Skin of body (tissue), 2 donors: Measurements from ENCODE around the gene RAPSN. TPM values are rescaled to one million over a fixed set of nuclear protein-coding genes. Genes with fewer than 3 reads are reported as not detected.

Experiments used
- DNase-seq: peaks from one replicate; lab custom pipeline; 2025; lab: John Stamatoyannopoulos, UW
- total RNA-seq: library from RNA; depleted of rRNA; stranded (reverse); fragments of >200 nt; gene quantifications from one replicate; pipeline ENCODE4 v1.2.3, GENCODE V29; 2014

Gene RAPSN
- total RNA-seq, 1 donor from 2014 or later = 2.5 TPM

DNA sequence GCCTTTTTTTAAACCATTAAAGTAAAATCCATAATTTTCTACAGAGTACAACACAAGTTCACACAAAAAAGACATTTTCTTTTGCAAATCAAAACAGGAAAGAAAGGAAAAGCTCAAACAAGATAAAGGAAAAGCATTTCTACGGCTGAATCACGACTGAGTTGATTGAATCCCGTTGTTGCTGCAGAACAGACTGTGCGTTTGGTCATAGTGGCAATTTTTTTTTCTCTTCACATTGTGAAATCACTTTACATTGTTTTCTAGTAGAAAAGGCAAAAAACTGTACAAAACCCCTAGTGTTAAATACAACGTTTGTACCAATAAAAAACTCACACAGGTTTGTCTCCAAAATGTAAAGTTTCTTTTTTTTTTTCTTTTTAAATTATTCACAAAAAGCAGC lies 17.3 kb upstream of the RAPSN start:
- no peak for DNase-seq

GRCh38 chr11:47464483-47464882 lies 15.5 kb upstream of the RAPSN start:
- DNase-seq = no peak

GRCh38 chr11:47461876-47462275 lies 12.9 kb upstream of the RAPSN start:
- DNase-seq = no peak

DNA sequence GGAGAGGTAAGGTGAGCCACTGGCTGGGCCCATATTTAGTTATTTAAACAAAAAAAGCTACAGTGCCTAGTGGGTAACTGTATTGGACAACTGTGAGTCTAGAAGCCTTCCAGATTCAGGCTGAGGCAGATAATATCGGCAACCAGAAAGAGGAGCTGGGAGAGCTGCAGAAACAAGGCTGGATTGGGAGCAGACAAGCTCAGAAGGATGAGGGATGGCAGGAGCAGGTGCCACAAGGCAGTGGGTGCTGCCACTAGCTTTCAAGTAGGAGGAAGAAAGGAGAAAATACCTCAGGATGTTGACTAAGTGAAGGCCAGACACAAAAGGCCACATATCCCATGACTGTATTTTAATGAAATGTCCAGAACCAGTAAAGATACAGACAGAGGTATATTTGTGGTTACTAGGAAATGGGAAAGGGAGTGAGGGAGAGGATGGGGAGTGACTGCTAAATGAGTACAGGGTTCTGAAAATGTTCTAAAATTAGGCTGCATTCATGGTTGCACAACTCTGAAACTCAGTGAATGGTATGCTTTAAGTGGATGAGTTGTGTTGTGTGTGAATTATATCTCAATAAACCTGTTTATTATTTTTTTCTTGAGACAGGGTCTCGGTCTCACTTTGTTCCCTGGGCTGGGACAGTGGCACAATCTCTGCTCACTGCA lies 11.8 kb upstream of the RAPSN start:
- no peak for DNase-seq

- DNase-seq = peak; percentile 29
Observed at GRCh38 chr11:47454258-47454671, 5.3 kb upstream of the RAPSN start.

GRCh38 chr11:47453365-47453764 lies 4.4 kb upstream of the RAPSN start:
- DNase-seq = no peak

GRCh38 chr11:47451990-47452389 lies 3.1 kb upstream of the RAPSN start:
- no peak for DNase-seq

- DNase-seq = no peak
Observed at GRCh38 chr11:47451436-47451835, 2.5 kb upstream of the RAPSN start.

DNA sequence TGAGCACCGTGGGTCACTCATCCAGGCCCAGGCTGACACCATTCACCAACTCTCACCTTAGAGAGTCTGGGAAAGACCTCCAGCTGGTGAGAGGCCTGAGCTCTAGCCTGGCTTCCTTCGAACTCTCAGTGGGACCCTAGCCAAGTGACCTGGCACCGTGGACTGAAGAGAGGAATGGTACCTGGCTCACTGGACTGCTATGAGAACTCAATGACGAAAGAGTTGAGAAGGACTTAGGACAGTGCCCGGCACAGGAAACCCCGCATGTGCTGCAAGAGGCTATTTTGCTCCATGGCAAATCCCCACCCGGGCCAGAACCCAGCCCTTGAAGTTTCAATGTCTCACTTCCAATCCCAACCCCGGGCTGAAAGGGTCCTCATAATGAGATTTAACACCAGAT lies 605 bp upstream of the RAPSN start:
- DNase-seq = no peak

DNA sequence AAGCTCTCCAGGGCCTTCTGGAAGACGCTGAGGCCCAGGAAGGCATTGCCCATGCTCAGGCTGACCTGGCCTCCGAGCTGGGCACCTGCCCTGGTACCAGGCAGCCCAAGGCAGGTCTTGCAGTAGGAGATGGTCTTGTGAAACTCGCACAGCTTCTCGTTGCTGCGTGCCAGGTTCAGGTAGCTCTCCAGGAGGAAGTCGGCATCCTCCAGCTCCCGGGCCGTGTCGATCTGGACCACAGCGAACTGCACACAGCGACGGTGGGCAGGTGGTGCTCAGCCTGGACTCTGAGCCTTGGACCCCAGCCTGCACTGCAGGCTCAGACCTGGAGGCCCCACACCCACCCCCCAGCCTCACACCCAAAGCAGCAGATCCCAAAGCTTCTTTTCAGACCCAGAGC lies 1.0 kb downstream of the RAPSN start:
- DNase-seq = no peak

- no peak for DNase-seq
Observed at GRCh38 chr11:47446833-47447232, 2.1 kb downstream of the RAPSN start.

- no peak for DNase-seq
Observed at GRCh38 chr11:47445840-47446239, 3.1 kb downstream of the RAPSN start.

DNA sequence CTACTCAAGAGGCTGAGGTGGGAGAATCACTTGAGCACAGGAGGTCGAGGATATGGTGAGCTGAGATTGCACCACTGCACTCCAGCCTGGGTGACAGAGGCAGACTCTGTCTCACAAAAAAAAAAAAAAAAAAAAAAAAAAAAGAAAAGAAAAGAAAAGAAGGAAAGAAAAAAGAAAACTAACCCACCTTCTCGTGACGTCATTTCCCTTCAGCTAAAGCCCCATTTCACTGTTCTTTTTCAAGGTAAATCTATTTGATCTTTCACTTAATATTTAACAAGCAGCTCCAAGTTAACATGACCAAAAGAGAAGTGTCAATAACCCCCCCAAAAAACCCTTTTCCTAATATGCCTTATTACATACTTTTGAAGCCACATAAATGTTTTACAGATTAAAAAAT lies 5.1 kb downstream of the RAPSN start:
- DNase-seq = no peak

DNA sequence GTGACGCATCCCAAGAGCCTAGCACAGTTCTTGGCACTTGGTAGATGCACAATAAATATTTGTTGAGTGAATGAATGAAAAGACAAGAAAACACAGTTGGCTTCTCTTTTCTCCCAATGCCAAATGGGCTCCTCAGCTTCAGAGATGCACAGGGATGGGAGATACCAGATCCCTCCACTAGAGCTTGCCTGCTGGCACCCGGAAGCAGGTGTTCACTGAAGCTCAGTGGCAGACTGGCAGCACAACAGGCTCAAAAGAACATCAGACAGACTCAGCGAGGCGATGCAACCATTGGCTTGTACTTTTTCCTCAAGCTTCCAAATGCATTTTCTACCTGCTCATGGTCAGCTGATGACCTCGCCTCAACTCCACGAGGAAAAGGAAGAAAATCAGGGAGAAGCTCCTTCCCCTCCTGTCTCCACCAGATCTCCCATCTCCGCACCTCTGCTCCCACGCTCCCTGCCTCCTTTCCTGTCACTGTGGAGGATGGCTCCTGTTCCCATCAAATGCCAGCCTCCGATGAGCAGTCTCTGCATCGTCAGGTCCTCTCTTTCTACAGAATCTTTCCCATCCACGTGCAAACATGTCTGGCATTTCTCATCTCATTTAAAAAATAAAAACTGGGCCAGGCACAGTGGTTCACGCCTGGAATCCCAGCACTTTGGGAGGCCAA lies 5.8 kb downstream of the RAPSN start:
- no peak for DNase-seq

- no peak for DNase-seq
Observed at GRCh38 chr11:47442514-47442913, 6.4 kb downstream of the RAPSN start.

DNA sequence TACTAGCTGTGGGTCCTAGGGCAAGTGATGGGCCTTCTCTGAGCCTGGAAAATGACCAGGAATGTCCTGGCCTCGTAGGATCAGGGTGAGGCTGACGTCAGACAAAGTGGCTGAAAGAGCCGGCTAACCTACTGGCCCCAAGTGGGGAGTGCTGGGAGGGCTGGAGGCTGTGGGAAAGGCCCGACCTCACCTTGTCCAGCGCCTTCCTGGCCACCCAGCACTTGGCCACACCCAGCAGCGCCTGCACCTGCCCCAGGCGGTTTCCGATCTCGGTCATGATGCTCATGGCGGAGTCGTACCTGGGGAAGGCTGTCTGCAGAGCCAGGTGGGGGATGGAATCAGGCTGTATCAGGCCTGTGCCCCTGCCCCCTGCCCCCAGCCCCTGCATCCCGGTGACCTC lies 7.5 kb downstream of the RAPSN start:
- DNase-seq = no peak

- DNase-seq = no peak
Observed at GRCh38 chr11:47440054-47440476, 8.9 kb downstream of the RAPSN start.

- DNase-seq = no peak
Observed at GRCh38 chr11:47438721-47439120, 10.2 kb downstream of the RAPSN start.

DNA sequence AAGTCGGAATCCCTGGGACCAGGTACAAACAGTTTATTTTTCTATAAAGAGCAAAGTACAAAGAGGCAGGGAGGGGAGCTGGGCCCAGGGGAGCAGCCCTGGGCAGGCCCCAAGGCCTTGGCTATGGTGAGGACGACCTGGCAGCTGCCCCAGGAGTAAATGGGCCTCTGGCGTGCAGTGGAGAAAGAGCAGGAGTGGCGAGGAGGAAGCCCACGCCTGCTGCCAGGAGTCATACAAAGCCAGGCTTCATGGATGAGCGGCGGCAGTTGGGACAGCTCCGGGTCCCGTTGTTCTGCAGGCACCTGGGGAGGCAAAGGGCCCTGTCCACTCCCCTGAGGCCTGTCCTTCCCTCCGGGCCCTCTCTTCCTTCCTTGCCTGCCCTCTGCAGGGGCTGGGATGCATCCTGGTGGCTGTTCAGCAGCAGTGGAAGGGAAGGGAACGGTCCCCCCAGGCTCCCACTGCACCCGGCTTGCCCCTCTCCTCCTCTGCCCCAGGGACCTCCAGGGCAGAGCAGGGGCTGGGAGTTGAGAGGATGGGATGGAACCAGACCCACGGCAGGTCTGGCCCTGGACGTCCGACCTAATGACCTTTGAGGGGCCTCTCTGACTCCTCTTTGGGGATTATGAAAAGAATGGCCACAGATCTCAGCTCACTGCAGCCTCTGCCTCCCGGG lies 11.1 kb downstream of the RAPSN start:
- no peak for DNase-seq

GRCh38 chr11:47437218-47437745 lies 11.7 kb downstream of the RAPSN start:
- DNase-seq = no peak

DNA sequence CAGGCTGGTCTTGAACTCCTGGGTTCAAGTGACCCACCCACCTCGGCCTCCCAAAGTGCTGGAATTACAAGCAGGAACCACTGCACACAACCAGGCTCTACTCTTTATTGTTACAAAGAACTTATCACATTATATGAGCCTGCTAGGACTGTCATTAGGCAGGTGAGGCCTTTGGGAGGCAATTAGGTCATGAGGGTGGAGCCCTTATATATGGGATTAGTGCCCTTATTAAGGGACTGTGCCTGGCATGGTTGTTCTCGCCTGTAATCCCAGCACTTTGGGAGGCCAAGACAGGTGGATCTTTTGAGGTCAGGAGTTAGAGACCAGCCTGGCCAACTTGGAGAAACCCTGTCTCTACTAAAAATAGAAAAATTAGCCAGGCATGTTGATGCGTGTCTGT lies 12.2 kb downstream of the RAPSN start:
- no peak for DNase-seq

- no peak for DNase-seq
Observed at GRCh38 chr11:47435687-47436086, 13.2 kb downstream of the RAPSN start.
